H1 (cell line): ENCODE results near the gene THBD. TPM values are rescaled to one million over a fixed set of nuclear protein-coding genes. Genes with fewer than 3 reads are reported as not detected.

ENCODE experiments used
- CTCF ChIA-PET: fragments of 300-600 bp; sonication (Branson Sonifier 250); formaldehyde crosslinking; loops from one replicate; lab custom pipeline; 2021; ENCODE audit not compliant: partially characterized antibody; lab: Charles Lee
- POLR2A ChIA-PET: fragments of 300-600 bp; sonication (Branson Sonifier 250); formaldehyde crosslinking; loops from one replicate; lab custom pipeline; 2021; ENCODE audit warnings: inconsistent platforms; ENCODE audit not compliant: partially characterized antibody; lab: Charles Lee
- DNase-seq, 2 experiments: peaks; one replicate each; pipeline versions ENCODE4 v3.0.0 to v3.0.0-alpha.2; 2010 to 2022; ENCODE audit warnings: low spot score in 2 of 2, low read depth in 1 of 2, mixed read lengths in 1 of 2
- FAIRE-seq: peaks from 2 replicates; lab custom pipeline; 2011; peaks lifted over from hg19 to GRCh38; lab: Jason Lieb, UNC
- H2AFZ ChIP-seq: 2 replicates; pipeline ENCODE4 v1.8.1; 2012; ENCODE audit warnings: low read length, inconsistent platforms
- H2AK5ac ChIP-seq: 2 replicates; pipeline ENCODE4 v1.6.1; 2013; ENCODE audit warnings: low read depth, low read length
- H2BK120ac ChIP-seq: replicated peaks from 2 replicates; pipeline ENCODE3; 2013; ENCODE audit warnings: low read depth, low read length, inconsistent platforms
- H2BK12ac ChIP-seq: 2 replicates; pipeline ENCODE4 v1.6.1; 2013; ENCODE audit warnings: low read depth, low read length
- H2BK15ac ChIP-seq: 2 replicates; pipeline ENCODE4 v1.6.1; 2013; ENCODE audit warnings: low read length
- H2BK20ac ChIP-seq: 2 replicates; pipeline ENCODE4 v1.6.1; 2013; ENCODE audit warnings: low read length
- H2BK5ac ChIP-seq: 2 replicates; pipeline ENCODE4 v1.6.1; 2013; ENCODE audit warnings: low read depth, low read length
- H3K14ac ChIP-seq: 2 replicates; pipeline ENCODE4 v1.6.1; 2013; ENCODE audit warnings: inconsistent platforms; ENCODE audit not compliant: insufficient read length
- H3K18ac ChIP-seq: 2 replicates; pipeline ENCODE4 v1.6.1; 2013; ENCODE audit warnings: low read length; ENCODE audit errors: extremely low read depth
- H3K23ac ChIP-seq: 2 replicates; pipeline ENCODE4 v1.6.1; 2013; ENCODE audit warnings: inconsistent platforms; ENCODE audit not compliant: insufficient read length
- H3K23me2 ChIP-seq: 2 replicates; pipeline ENCODE4 v1.6.1; 2013; ENCODE audit warnings: low read depth, low read length
- H3K27ac ChIP-seq: 2 replicates; pipeline ENCODE4 v1.6.1; 2011; ENCODE audit warnings: low read depth, low read length, inconsistent platforms
- H3K27me3 ChIP-seq, 4 experiments: replicated peaks in 1 of 4; 1 replicate in 1 of 4; 2 replicates in 3 of 4; pipeline versions ENCODE4 v1.6.1 to v1.8.1; 2011 to 2013; ENCODE audit warnings: low read length in 3 of 4, mild to moderate bottlenecking in 3 of 4, inconsistent platforms in 2 of 4, mixed read lengths in 2 of 4, moderate library complexity in 1 of 4; ENCODE audit not compliant: control insufficient read depth in 3 of 4, insufficient read depth in 3 of 4; ENCODE audit errors: extremely low read depth in 1 of 4
- H3K36me3 ChIP-seq, 4 experiments: 2 replicates each; pipeline versions ENCODE4 v1.6.1 to v1.8.1; 2011 to 2013; ENCODE audit warnings: mild to moderate bottlenecking in 4 of 4, low read length in 3 of 4, moderate library complexity in 2 of 4, control low read depth in 1 of 4, inconsistent platforms in 1 of 4; ENCODE audit not compliant: insufficient read depth in 4 of 4, control insufficient read depth in 2 of 4
- H3K4ac ChIP-seq: replicated peaks from 2 replicates; pipeline ENCODE3; 2013; ENCODE audit warnings: low read length, low read depth, mixed read lengths, inconsistent platforms; ENCODE audit not compliant: insufficient read length
- H3K4me1 ChIP-seq, 4 experiments: replicated peaks in 1 of 4; 1 replicate in 1 of 4; 2 replicates in 3 of 4; pipeline versions ENCODE4 v1.6.1 to v1.8.1; 2011 to 2013; ENCODE audit warnings: low read length in 3 of 4, inconsistent platforms in 2 of 4, mixed read lengths in 1 of 4; ENCODE audit not compliant: insufficient read depth in 4 of 4, control insufficient read depth in 3 of 4
- H3K4me2 ChIP-seq, 2 experiments: 2 replicates each; pipeline versions ENCODE4 v1.6.1 to v1.8.1; 2011 to 2013; ENCODE audit warnings: low read depth in 2 of 2, low read length in 2 of 2, control low read depth in 1 of 2, inconsistent platforms in 1 of 2, mild to moderate bottlenecking in 1 of 2; ENCODE audit not compliant: insufficient read depth in 1 of 2
- H3K4me3 ChIP-seq, 4 experiments: fragments of 200-600, 300-600 bp in 1 of 4; sonication (generic), shearing (Covaris generic), sonication (Bioruptor Twin) in 1 of 4; 2 replicates each; pipeline versions ENCODE4 v1.5.1 to v1.8.1; 2011 to 2016; ENCODE audit warnings: low read length in 4 of 4, low read depth in 3 of 4, control low read depth in 2 of 4, inconsistent platforms in 2 of 4, mild to moderate bottlenecking in 2 of 4, mixed read lengths in 1 of 4, moderate library complexity in 1 of 4; ENCODE audit not compliant: insufficient read depth in 2 of 4; ENCODE audit errors: extremely low read depth in 1 of 4
- H3K56ac ChIP-seq: replicated peaks from 2 replicates; pipeline ENCODE3; 2013; ENCODE audit warnings: low read depth, mild to moderate bottlenecking, mixed read lengths, low read length, inconsistent platforms; ENCODE audit not compliant: insufficient read length
- H3K79me1 ChIP-seq: 2 replicates; pipeline ENCODE4 v1.6.1; 2013; ENCODE audit warnings: low read depth, low read length, control low read depth
- H3K79me2 ChIP-seq, 2 experiments: 2 replicates each; pipeline versions ENCODE4 v1.6.1 to v1.8.1; 2012 to 2013; ENCODE audit warnings: low read length in 2 of 2, mild to moderate bottlenecking in 2 of 2, inconsistent platforms in 1 of 2; ENCODE audit not compliant: insufficient read depth in 2 of 2, control insufficient read depth in 1 of 2
- H3K9ac ChIP-seq, 4 experiments: replicated peaks in 1 of 4; 1 replicate in 1 of 4; 2 replicates in 3 of 4; pipeline versions ENCODE4 v1.6.1 to v1.8.1; 2011 to 2013; ENCODE audit warnings: low read depth in 3 of 4, low read length in 3 of 4, control low read depth in 2 of 4, mild to moderate bottlenecking in 2 of 4, moderate library complexity in 2 of 4, inconsistent platforms in 1 of 4; ENCODE audit errors: extremely low read depth in 1 of 4
- H3K9me3 ChIP-seq, 2 experiments: 2 replicates each; pipeline versions ENCODE4 v1.6.1 to v1.8.1; 2012 to 2013; ENCODE audit warnings: mild to moderate bottlenecking in 2 of 2, moderate library complexity in 2 of 2, control low read depth in 1 of 2, inconsistent platforms in 1 of 2, low read depth in 1 of 2, low read length in 1 of 2, mixed read lengths in 1 of 2; ENCODE audit not compliant: insufficient read depth in 2 of 2
- H4K20me1 ChIP-seq, 2 experiments: replicated peaks in 1 of 2; 2 replicates each; pipeline versions ENCODE3 to v1.8.1; 2011 to 2013; ENCODE audit warnings: inconsistent platforms in 2 of 2, low read length in 2 of 2, mild to moderate bottlenecking in 1 of 2; ENCODE audit not compliant: insufficient read depth in 2 of 2, control insufficient read depth in 1 of 2
- H4K5ac ChIP-seq: 2 replicates; pipeline ENCODE4 v1.6.1; 2013; ENCODE audit warnings: low read length, low read depth, mixed read lengths, inconsistent platforms; ENCODE audit not compliant: insufficient read length
- H4K8ac ChIP-seq: 2 replicates; pipeline ENCODE4 v1.8.0; 2013; ENCODE audit warnings: mild to moderate bottlenecking, moderate library complexity, low read length, inconsistent platforms; ENCODE audit not compliant: insufficient read depth; ENCODE audit errors: extremely low read depth
- H4K91ac ChIP-seq: replicated peaks from 2 replicates; pipeline ENCODE3; 2013; ENCODE audit warnings: low read length, mixed read lengths, inconsistent platforms; ENCODE audit not compliant: insufficient read length
- JUN ChIP-seq: IDR thresholded peaks from 2 replicates; pipeline ENCODE4 v1.6.1; 2011; ENCODE audit warnings: low read depth, mild to moderate bottlenecking, improper control_type of control experiment, low read length
- JUND ChIP-seq: IDR thresholded peaks from 2 replicates; pipeline ENCODE4 v1.6.1; 2011; ENCODE audit warnings: mild to moderate bottlenecking, improper control_type of control experiment, low read length
- MAX ChIP-seq: IDR thresholded peaks from 2 replicates; pipeline ENCODE4 v1.6.1; 2012; ENCODE audit warnings: inconsistent platforms
- RNF2 ChIP-seq: fragments of 200-900, 300-1000 bp; sonication (generic); IDR thresholded peaks from 2 replicates; pipeline ENCODE4 v1.7.1; 2016; ENCODE audit warnings: borderline replicate concordance, low read depth, mild to moderate bottlenecking, antibody characterized with exemption, low read length; ENCODE audit not compliant: poor library complexity, severe bottlenecking; ENCODE audit errors: missing control alignments
- SP1 ChIP-seq: IDR thresholded peaks from 2 replicates; pipeline ENCODE4 v1.6.1; 2011; ENCODE audit warnings: low read depth, low read length
- WGBS, 2 experiments: shearing (Covaris generic) in 1 of 2; methylation state at CpG; one replicate each; pipeline versions ENCODE4 v1.1.6 to v1.1.7; 2013 to 2015; ENCODE audit warnings: low lambda C conversion rate in 2 of 2, mixed read lengths in 2 of 2, inconsistent platforms in 1 of 2, low coverage in 1 of 2, missing lambda C conversion rate in 1 of 2; ENCODE audit not compliant: insufficient replicate concordance in 2 of 2, insufficient coverage in 1 of 2, insufficient read length in 1 of 2; ENCODE audit errors: extremely low coverage in 1 of 2, missing lambda C conversion rate in 1 of 2; 5-methylcytosine and 5-hydroxymethylcytosine counted together
- polyA plus RNA-seq, 7 experiments: library from polyadenylated mRNA; depleted of rRNA in 3 of 7; stranded (reverse) in 5 of 7; unstranded in 2 of 7; fragments of >200 nt in 5 of 7; fragments of 200-250 nt in 2 of 7; gene quantifications; 1 replicate in 5 of 7; 2 replicates in 1 of 7; 4 replicates in 1 of 7; pipeline versions ENCODE4 v1.2.1 to v1.2.3, GENCODE V29; 2011 to 2013; ENCODE audit warnings: missing spikeins in 2 of 7, mixed read lengths in 2 of 7
- total RNA-seq: library from RNA; stranded (reverse); fragmentation: NEBNext Ultra II Directional; extraction: Animal tissue kit (Norgen Biotek cat#: 25700); gene quantifications from 2 replicates; pipeline ENCODE4 v1.2.1, GENCODE V29; 2021

Gene THBD
- total and polyA plus RNA-seq, 2 of the 8 experiments (the other 6 are each of a cell fraction or from before 2014, with no cell fraction given), result 0.21 to 0.43 TPM

DNA sequence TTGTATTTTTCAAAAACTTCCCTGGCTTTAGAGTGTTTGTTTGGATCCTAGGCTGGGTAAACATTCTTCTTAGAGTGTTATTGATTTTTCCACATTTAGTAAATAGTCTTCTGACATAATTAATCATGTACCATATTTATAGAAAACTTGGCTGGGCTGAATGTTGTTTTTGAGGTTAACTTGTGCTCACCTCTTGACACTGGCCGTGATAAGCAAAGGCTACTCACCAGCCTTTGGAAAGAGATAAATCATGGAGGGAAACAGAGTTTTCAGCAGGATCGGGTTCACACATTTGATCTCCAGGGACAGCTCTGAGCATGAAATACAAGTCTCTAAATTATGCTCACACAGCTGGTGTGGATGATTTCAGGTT is 42.9 kb upstream of the THBD start:
- 0 out of 2 replicates have a peak overlapping the region, but pooled peaks have one; percentile 39 for H2AK5ac ChIP-seq
- H2BK120ac ChIP-seq, result no peak overlapping the region
- TF ChIP-seq JUN (no peak), RNF2 (no peak), JUND (no peak), SP1 (0 out of 2 replicates have a peak, but pooled peaks have one; percentile 28), MAX (no peak)
- TF ChIP-seq, all 59 proteins: peak for 1
- Histone ChIP-seq H2AFZ (0 out of 2 replicates have a peak overlapping the region, but pooled peaks have one; percentile 61), H2BK20ac (no peak overlapping the region), H4K8ac (no peak overlapping the region), H3K23me2 (no peaks in the 10 kb centered on the region), H4K20me1 (no peaks in the 10 kb centered on the region), H4K91ac (no peak overlapping the region), H2BK12ac (no peak overlapping the region), H3K79me1 (no peaks in the 10 kb centered on the region), H4K5ac (no peak overlapping the region), H3K79me2 (no peaks in the 10 kb centered on the region), H3K4me3 (no peak overlapping the region), H3K14ac (no peak overlapping the region), H2BK15ac (no peak overlapping the region), H3K4ac (no peak overlapping the region), H3K27me3 (no peaks in the 10 kb centered on the region), H3K27ac (no peak overlapping the region), H2BK5ac (no peak overlapping the region), H3K4me1 (peaks cover 0 to 4% (median 2%) of the 10 kb centered on the region in 4 experiments; a peak in 3 of 7 replicates), H3K56ac (no peak overlapping the region), H3K9ac (no peak overlapping the region), H3K4me2 (no peak overlapping the region), H3K23ac (no peak overlapping the region), H3K18ac (no peak overlapping the region), H3K9me3 (no peaks in the 10 kb centered on the region), H3K36me3 (no peaks in the 10 kb centered on the region)
- WGBS, 2 experiments, result 88% methylated on average over 2 of the region's 2 CpGs; no CpG with 5 or more reads in 1 of the 2 experiments
- no peak for FAIRE-seq
- DNase-seq, result no peak
- ChIA-PET CTCF (interaction anchor here (1.0 to 3.4 kb wide), 8 partner anchors 9 to 143 kb away, joined by 3 to 14 read pairs (median 3); no protein-coding TSS in a partner anchor), POLR2A (interaction anchor here (0.9 kb wide), 2 partner anchors 8 to 14 kb away, joined by 3 read pairs; no protein-coding TSS in a partner anchor)
